Muscle of arm (tissue), 12 donors: ENCODE measurements around the gene MAGI2. TPM values are rescaled to one million over a fixed set of nuclear protein-coding genes. Genes with fewer than 3 reads are reported as not detected.
"Not testable (repeated sequence)": the region's sequence is repeated elsewhere in the genome, so short reads cannot be mapped to it uniquely, and the experiment has no call there.

Source experiments
- DNase-seq: peaks from one replicate; pipeline ENCODE4 v3.0.0-alpha.2; 2013
- polyA plus RNA-seq, 12 donors: library from polyadenylated mRNA; unstranded; fragments of 120-200 nt; gene quantifications; one replicate each; pipeline ENCODE4 v1.2.1, GENCODE V29; 2013; ENCODE audit not compliant: insufficient read length in 12 of 12

MAGI2 gene
- polyA plus RNA-seq, 12 donors = 4.4 to 8.6 (median 6.4) TPM; not detected in 1

DNA sequence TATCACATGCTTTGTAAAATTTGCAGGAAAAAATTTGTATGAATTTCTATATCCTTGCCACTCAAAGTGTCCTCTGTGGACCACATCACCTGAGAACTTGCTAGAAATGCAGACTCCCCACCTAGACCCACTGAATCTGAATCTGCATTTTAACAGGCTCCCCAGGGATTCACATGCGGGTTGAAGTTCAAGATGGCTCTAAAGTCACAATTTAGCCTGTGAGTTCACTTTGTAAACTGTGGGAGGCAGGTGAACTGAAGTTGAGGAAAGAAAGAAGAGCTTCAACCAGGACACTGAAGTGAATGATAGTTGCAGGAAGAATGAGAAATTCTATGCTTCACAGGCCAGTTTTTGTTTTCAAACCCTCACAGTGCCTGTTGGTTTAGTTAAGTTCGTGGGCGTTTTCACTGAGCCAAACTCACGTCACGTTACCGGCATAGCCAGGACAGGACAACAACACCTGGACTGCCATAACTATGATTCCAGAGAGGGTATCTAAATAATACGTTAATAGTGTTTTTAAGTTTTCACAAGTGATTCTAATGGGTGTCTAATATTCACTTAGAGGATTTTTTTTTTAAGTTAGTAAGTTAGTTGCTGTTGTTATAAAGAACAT, 1414.9 kb downstream of the MAGI2 start:
- DNase-seq = no peak

DNA sequence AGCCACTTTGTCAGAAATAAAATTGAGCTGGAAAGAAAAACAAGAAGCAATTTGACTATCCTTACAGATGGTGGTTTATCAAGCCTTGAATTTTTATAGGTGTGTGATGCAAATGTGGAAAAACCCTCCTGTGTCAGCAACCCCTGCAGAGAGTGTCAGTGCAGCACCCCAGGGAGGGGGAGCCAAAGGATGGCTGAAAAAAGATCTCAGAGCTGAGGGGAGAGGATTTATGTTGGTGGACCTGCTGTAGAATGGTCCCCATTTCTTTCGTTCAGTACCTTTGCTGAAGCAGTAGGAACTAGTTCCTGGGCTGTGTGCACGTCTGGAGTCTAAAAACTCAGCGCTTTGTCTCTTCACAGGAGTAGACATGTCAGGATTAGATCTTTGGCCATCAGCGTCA, 1415.9 kb downstream of the MAGI2 start:
- DNase-seq = no peak

DNA sequence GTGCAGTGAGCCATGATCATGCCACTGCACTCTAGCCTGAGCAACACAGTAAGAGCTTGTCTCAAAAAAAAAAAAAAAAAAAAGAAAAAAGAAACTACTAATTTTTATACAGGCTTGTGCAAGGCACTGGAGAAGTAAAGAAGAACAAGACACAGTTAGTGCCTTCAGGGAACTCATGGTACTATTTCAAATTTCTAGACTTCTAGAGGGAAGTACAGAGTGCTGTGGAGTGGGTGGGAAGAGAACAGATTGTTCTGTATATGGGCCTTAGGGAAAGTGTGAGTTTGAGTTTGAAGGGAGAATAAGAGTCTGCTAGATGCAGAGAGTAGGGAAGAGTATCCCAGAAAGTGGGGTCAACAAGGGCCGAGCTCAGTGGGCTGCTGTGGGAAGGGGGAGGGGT, 1420.1 kb downstream of the MAGI2 start:
- DNase-seq = no peak

DNA sequence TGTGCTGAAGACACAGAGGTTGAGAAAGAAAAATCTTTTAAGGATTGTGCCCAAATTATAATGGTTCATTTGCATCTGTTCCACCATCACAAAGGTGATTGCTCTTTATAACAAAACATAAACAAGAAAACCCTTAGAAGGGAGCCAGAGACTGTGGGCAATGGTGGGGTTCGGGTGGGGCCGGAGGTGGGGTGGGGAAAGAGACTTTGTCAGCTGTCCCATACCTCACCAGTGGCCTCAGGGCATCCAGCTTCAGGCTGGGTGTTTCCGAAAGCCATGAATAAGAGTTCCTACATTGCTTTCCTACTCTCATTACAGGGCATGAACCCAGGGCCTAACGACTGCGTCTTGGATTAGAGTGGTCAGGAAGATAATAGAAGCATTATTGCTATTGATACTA, 1427.0 kb downstream of the MAGI2 start:
- no peak for DNase-seq

DNA sequence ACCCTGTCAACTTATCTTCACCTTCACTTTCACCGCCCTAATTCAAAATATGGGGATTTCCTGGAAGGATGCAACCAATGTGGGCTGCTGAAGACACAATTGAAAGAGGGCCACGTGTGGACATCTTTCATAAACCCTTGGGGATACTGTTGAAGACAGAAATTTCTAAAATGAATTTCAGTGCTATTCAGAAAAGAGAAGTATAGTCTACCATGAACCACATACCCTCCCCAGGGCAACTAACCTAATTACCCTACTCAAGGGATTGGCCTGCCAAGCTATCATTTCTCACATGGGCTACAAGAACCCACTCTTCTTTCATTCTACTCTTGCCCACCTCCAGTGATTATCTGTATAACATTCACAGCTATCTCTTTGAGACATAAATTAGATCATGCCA, 1428.9 kb downstream of the MAGI2 start:
- DNase-seq = no peak

DNA sequence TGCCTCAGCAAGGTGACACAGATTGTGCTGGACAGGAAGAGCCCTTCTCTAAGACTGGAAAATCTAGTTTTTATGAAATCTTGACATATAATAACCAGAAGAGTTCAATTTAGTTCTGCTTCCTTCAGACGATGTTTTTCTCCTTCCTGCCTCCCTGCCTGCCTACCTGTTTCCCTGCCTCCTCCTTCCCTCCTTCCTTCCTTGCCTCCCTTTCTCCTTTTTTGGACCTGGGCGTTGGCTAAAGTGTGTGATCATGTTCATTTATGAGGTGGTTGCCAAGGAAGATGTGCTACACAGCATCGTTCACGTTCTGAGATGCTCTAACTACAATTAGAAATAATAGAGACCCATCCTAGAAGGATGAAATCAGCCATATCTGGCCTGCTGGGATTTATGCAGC, 1430.3 kb downstream of the MAGI2 start:
- no peak for DNase-seq

DNA sequence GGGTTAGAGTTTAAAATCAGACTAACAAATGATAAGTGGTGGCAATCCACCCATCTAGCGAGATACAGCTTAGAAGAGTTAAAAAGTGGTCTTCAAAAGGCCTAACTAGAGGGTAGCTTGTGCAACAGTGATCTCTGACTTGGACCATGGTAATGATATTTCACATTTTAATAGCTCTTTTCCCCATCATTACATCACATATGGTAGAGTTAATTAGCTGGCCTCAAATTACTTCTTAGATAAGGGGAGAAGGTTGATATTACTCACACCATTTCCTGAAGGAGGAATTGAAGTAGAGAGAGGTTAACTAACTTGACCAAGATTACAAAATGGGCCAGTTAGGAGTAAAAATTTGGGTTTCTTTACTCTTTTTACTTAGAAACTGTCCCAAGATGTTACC, 1431.3 kb downstream of the MAGI2 start:
- DNase-seq = no peak

DNA sequence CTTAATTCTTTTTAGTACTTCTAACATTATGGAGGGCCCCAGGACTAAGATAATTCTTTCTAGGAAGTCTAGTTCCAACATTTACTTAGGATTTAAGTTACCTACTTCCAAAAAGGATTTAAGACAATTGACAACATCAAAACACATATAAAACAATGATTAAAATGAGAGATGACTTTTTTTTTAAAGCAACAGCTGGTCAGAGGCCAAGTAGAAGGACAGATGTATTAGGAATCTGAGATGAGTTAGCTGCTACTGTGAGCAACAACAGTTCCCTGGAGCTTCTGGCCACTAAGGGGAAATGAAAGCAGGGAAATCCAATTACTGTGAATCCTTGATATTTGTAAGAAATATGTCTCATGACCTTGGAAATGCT, 1432.6 kb downstream of the MAGI2 start:
- DNase-seq = peak; percentile 18

DNA sequence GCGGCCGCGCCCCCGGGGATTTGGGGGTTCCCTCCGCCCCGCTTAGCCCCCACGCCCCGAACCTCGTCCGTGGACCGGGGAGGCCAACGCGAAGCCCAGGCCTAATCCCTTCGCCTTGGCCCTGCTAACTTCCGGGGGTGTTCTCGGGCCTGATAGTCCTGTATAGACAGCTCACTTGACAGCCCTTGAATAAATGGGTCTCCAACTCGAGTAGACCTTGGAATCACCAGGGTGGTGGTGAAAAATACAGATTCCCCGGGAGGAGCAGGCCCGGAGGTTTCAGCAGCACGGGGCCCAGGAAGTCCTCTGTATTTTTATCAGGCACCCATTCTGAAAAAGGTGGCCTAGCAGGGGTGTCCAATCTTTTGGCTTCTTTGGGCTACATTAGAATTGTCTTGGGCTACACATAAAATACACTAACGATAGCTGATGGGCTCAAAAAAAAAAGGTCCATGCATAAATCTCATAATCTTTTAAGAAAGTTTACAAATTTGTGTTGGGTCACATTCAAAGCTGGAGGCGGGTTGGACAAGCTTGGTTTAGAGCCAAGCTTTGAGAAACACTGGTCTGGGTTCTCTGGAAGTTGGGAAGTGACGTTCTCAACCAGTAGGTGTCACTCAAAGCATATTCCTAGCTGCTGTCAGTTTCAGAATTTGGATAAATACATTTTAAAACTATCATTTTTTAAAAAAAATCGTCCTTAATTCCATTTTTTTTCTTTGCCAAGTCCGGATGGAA, 1433.2 kb downstream of the MAGI2 start:
- peak; percentile 87 for DNase-seq

DNA sequence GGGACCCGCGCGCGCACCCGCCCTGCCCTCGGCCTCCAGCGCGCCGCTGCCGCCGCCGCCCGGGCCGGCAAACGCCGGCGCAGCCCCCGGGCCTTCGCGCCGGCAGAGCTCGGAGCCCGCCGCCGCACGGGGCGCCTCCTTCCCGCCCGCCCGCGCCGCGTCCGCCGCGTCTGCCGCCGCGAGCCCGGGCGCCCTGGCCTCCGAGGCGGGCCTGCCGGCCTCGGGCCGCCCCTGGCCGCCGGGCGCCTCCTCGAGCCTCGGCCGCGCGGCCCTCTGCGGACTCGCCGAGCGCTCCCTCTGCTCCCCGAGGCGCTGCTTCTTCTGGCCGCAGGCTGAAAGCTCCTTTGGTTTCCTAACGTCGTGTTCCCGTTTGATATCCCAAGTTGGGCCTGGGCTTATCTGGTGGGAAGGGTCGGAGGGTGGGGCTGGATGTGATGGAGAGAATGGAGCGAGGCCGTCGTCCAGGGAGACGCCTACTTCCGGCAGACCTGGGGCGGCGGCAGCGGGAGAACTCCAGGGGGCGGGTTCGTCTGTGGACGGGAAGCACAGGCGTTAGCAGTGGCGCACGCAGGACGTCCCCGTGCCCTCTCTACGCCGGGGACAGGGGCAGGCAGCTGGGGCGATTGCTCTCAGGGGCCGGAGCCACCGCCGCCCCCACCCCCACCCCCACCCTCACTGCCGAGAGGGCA, 1433.9 kb downstream of the MAGI2 start:
- peak; percentile 93 for DNase-seq

DNA sequence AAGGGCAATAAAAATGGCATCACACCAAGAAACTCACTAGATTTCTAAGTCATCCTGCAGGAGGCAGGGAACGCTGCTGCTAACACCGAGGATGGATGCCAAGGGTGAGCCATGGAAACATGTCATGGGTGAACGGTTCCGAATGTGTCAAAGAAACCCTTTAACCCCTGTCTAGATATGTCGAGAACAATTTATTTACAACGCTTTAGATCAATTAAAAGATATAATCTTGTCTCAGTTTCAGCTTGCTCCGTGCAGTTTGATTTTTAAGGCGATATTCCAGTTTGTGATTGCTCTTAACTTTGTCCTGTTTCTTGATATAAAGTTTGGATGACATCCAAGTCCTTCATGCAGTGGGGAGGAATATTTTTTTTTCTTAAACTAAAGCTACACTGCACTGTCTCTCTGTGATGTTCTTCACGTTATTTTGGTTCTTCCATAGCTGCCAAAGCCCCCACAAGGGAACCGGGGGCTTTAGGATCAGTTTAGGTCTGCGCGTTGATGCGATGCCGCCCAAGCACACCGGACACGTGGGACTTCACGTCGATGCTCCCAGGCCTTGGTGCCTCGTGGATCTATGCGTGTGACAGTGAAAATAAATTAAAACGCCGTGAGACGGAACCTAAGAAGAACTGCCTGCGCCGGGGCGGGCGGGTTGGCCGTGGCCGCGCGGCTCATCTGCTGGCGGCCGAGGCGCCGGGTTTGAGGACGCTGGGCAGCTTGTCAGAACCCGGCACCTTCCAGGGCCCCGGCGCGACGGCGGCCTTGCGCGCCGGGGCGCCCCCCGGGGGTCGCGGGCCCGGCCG, 1434.6 kb downstream of the MAGI2 start:
- peak; percentile 46 for DNase-seq

DNA sequence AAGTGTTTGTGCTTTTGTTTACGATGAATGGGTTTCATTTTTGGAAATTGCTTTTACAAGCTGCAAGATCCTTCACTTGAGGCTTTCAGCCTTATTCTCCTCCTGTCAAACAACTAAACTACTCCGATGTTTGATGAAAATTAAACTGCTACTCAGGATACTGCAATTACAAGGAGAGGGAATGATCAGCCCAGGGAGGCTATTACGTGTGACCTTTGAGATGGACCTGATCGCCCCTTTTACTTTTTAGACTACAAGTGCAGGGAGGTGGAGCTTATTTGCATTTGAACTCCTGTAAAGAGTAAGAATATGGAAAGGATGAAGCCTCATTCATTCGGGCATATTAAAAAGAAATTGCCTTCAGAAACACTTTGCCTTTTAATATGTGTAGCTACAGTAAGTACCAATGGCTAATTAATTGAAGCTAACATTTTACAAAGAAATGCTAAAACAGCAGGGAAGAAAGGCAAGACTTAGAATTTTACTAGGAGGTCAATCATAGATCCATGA, 1435.8 kb downstream of the MAGI2 start:
- DNase-seq = no peak

DNA sequence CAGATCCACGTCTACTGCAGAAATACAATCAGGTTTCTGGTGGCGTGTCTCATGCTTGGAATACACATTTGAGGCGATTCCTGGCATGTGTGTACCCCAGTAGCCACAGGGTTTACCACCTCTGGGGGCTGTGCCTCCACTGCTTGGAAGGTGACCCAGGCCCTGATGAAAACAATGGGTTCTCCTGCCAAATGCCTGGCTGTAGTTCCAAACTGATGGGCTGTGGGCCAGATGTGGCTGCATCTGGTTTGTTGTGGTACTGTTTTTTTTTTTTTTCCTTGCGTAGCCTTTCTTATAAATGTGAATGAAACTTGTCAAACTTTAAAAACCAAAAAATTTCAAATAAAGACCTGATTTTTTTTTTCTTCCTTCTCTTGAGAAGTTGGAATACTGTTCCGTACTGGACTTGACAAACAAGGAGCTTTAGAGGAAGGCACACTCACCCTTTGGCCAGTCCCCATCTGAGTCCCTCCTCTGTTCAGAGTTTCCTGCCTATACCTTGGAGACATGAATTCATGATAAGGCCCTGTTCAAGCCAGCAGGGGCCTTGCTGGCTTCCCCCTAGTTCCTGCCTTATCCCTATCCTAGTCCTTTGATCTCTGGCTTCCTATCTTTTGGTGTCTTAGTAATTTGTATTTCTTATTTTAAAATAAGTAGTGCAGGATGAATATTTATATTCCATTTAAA, 1437.8 kb downstream of the MAGI2 start:
- DNase-seq = no peak

DNA sequence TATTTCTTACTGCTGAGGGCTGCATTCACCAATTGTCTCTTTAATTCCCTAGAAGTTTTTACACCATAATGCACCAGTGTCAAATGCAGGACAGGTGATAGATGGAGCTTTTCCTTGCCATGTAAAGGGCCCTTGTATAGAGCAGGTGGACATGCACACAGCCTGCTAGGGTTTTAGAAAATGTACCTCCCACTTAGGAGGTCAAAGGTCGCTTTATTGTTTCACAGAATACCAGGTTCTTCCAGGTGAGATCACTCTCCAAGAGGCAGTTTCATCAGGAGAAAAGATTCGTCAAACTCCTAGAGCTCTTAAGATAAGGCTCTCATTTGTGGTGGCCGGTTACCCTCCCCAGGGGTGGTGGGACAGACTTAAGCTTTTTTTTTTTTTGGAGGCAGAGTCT, 1439.1 kb downstream of the MAGI2 start:
- no peak for DNase-seq

DNA sequence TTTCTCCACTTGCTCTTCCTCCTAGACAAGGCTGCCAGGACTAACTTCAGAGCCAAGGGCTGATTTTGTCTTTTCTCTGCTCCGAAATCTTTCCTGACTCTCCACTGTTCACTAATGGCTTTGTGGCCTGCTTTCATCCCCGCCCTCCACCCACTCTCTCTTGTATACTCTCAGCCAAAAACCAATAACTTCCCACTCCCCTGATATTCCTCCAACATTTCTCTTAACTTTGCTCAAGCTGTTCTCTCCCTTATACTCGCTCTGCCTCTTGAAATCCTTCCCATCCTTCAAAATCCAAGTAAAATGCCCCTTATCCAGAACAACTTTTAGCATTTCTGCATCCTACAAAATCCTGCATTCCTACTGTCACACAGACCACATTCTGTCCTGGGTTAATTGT, 1440.1 kb downstream of the MAGI2 start:
- DNase-seq = no peak

DNA sequence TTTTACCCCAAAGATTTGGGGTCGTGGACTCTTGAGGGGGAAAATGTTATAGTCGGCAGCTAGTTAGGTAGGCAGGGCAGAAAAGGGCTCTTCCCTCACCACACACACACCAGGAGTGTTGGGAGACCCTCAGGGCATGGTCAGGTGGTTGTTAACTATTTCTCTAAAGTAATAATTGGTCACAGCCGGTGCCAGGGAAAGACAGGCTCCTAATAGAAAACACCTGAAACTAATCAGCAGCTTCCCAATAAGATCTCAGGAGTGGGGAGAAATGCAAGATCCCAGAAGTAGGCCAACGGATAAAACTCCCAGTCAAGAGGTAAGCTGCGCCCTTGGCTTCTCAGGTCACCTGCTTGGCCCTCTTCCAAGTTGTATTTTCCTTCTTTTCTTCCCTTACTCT, 1441.8 kb downstream of the MAGI2 start:
- DNase-seq = no peak

DNA sequence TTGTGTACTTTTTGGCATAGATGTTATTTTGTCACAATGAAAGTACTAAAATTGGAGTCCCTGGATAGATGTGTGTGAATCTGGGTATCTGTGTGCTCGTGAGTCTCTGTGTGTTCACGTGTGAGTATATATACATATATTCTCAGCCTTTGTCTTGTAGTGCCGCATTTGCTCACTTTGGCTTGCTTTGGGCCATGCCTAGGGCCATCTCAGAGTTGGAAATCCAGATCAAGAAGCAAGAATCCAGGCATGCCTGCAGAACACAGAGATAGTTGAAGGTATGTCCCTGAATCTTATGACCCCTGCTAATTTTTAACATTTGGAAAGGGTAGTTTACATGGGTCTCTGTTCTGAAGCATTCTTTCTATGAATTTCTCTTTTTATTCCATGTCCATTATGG, 1446.2 kb downstream of the MAGI2 start:
- DNase-seq = no peak

DNA sequence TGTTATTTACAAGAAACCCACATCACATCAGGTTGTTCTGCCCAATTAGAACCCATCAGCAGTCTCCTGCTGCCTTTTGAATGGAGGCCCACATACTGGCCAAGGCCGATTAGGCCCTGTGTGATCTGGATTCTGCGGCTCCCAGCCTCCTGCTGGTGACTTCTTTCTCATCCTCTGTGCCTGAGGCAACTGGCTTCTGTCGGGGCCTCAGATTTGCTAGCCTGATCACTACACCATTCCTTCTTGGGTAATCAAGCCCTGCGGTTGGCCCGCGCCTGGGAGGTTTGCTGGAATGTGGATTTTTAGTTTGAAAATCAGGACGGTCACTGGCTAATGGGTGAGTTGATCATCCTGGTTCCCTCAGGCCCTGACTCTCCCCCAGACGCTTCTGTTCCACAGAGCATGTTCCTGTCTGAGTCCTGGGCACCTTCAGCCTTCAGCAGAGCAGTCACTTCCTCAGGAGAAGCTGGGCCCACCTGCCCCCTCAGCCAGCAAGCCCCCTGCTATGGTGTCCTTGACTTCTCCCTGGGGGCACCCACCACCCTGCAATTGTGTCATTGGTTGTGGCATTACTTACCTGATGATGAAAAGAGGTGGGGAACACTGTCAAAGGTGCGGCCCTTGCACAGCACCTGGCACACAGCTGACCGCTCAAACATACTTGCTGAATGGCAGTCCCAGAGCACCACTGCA, 1447.3 kb downstream of the MAGI2 start:
- DNase-seq = no peak

DNA sequence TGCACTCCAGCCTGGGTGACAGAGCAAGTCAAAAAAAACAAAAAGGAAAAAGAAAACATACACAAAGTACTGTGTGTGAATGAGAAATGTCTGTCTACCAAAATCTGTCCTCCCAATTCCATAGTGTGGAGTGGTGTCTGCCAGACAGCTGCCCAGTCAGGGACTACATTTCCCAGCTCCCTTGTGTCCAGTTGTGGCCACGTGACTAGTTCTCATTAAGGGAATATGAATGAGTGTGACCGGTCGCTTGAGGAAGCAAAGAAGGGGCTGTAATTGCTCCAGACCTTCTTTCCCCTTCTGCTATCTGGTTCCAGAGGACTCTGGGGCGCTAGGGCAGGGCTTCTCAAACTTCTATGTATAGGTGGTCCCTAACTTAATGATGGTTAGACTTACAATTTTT, 1450.8 kb downstream of the MAGI2 start:
- DNase-seq = no peak

DNA sequence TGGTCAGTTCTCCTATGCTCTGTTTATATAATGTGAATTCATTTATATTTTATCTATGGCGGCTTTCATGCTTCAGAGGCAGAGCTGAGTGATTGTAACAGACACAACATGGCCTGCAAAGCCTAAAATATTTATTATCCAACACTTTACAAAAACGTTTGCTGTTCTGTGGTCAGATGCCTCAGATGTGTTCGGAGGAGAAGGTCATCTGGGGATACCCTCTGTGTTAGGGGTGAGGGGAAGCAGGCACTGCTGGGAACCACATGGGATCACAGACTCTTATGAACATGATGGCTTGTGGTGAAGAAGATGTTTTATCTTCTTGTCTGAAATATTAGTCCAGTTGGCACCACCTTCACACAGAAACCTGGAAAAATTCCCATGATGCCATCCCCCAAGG, 1451.4 kb downstream of the MAGI2 start:
- no peak for DNase-seq

DNA sequence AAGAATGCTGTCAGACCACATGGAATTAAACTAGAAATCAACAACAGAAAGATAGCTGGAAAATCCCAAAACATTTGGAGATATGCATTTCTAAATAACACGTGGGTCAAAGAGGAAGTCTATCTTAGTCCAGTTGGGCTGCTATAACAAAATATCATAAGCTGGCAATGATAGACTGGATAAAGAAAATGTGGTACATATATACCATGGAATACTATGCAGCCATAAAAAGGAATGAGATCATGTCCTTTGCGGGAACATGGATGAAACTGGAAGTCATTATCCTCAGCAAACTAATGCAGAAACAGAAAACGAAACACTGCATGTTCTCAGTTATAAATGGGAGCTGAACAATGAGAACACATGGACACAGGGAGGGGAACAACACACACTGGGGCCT, 1454.3 kb downstream of the MAGI2 start:
- not testable (repeated sequence) for DNase-seq
